ENCODE measurements around the gene AGBL4.

AGBL4 gene

DNA sequence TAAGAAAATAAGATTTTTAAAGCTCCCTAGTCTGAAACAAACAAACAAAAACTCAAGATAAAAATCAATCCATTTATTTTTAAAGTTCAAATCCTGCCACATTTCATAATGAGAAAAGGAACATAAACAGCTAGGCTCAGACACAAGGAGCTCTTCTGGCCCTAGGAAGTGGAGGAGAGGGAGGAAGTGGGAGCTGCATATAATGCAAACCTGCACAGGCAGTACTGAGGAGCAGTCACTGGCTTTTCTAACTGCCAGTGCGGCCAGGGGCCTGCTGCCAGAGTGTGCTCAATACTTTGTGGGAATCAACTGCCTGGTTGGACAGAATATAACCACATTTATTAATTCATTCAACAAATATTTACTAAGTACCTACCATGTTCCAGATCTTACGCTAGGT, 1411.9 kb downstream of the AGBL4 start:
- 73% methylated on average over 2 of the region's 2 CpGs for WGBS
- Histone ChIP-seq H2AK5ac (ENCODE audit: low read length, severe bottlenecking) (no peak overlapping the region), H3K23ac (ENCODE audit: low read length in 2 of 2) (no peak overlapping the region), H3K4me3 (ENCODE audit: insufficient read depth in 1 of 2, low read depth in 1 of 2, low read length in 2 of 2) (no peak overlapping the region), H3K4me2 (ENCODE audit: low read length, poor library complexity, severe bottlenecking) (no peak overlapping the region), H4K8ac (ENCODE audit: low read length) (no peak overlapping the region), H2BK120ac (ENCODE audit: low read depth, low read length) (no peak overlapping the region), H3K14ac (ENCODE audit: low read length in 2 of 2) (no peak overlapping the region), H3K9ac (ENCODE audit: low read length) (no peak overlapping the region), H3K18ac (ENCODE audit: low read depth in 1 of 2, low read length in 2 of 2) (no peak overlapping the region), H3K27ac (ENCODE audit: low read length, poor library complexity, severe bottlenecking) (no peak overlapping the region), H3K4me1 (ENCODE audit: control insufficient read depth, insufficient read depth, low read depth, low read length) (no peaks in the 10 kb centered on the region), H4K91ac (ENCODE audit: low read length) (no peak overlapping the region), H2AFZ (ENCODE audit: low read depth, low read length) (no peak overlapping the region), H3K4ac (ENCODE audit: low read depth in 1 of 2, low read length in 2 of 2) (no peak overlapping the region), H3K27me3 (ENCODE audit: control insufficient read depth in 1 of 2, insufficient read depth in 1 of 2, low read length in 2 of 2) (peaks cover 3 to 8% of the 10 kb centered on the region in 2 experiments), H3K36me3 (ENCODE audit: control insufficient read depth in 1 of 2, insufficient read depth in 2 of 2, low read depth in 1 of 2, low read length in 2 of 2) (no peaks in the 10 kb centered on the region), H3K79me1 (replicated peaks; ENCODE audit: low read length, poor library complexity, severe bottlenecking) (no peaks in the 10 kb centered on the region), H2BK12ac (ENCODE audit: low read length in 2 of 2) (no peak overlapping the region), H3K9me3 (ENCODE audit: control insufficient read depth, low read length) (no peaks in the 10 kb centered on the region), H2BK5ac (ENCODE audit: low read depth, low read length, poor library complexity, severe bottlenecking) (no peak overlapping the region), H2BK15ac (ENCODE audit: low read depth, poor library complexity, severe bottlenecking) (no peak overlapping the region)
- DNase-seq = no peak

- Histone ChIP-seq H2BK12ac (ENCODE audit: low read length in 2 of 2) (no peak overlapping the region), H3K18ac (ENCODE audit: low read depth in 1 of 2, low read length in 2 of 2) (no peak overlapping the region), H3K9me3 (ENCODE audit: control insufficient read depth, low read length) (no peaks in the 10 kb centered on the region), H4K8ac (ENCODE audit: low read length) (no peak overlapping the region), H4K91ac (ENCODE audit: low read length) (no peak overlapping the region), H3K27ac (ENCODE audit: low read length, poor library complexity, severe bottlenecking) (no peak overlapping the region), H2BK5ac (ENCODE audit: low read depth, low read length, poor library complexity, severe bottlenecking) (no peak overlapping the region), H3K27me3 (ENCODE audit: control insufficient read depth in 1 of 2, insufficient read depth in 1 of 2, low read length in 2 of 2) (peaks cover 3 to 11% of the 10 kb centered on the region in 2 experiments), H3K9ac (ENCODE audit: low read length) (no peak overlapping the region), H2AK5ac (ENCODE audit: low read length, severe bottlenecking) (no peak overlapping the region), H2BK120ac (ENCODE audit: low read depth, low read length) (no peak overlapping the region), H3K79me1 (replicated peaks; ENCODE audit: low read length, poor library complexity, severe bottlenecking) (no peaks in the 10 kb centered on the region), H3K36me3 (ENCODE audit: control insufficient read depth in 1 of 2, insufficient read depth in 2 of 2, low read depth in 1 of 2, low read length in 2 of 2) (no peaks in the 10 kb centered on the region), H3K4me2 (ENCODE audit: low read length, poor library complexity, severe bottlenecking) (no peak overlapping the region), H3K23ac (ENCODE audit: low read length in 2 of 2) (no peak overlapping the region), H3K4me3 (ENCODE audit: insufficient read depth in 1 of 2, low read depth in 1 of 2, low read length in 2 of 2) (no peak overlapping the region), H3K4ac (ENCODE audit: low read depth in 1 of 2, low read length in 2 of 2) (no peak overlapping the region), H3K4me1 (ENCODE audit: control insufficient read depth, insufficient read depth, low read depth, low read length) (no peaks in the 10 kb centered on the region), H3K14ac (ENCODE audit: low read length in 2 of 2) (no peak overlapping the region), H2BK15ac (ENCODE audit: low read depth, poor library complexity, severe bottlenecking) (no peak overlapping the region), H2AFZ (ENCODE audit: low read depth, low read length) (no peak overlapping the region)
- DNase-seq = no peak
- WGBS = 65% methylated on average over 3 of the region's 3 CpGs
Observed at GRCh38 chr1:48610628-48611542, 1412.9 kb downstream of the AGBL4 start.

- Histone ChIP-seq H3K9me3 (ENCODE audit: control insufficient read depth, low read length) (no peaks in the 10 kb centered on the region), H3K36me3 (ENCODE audit: control insufficient read depth in 1 of 2, insufficient read depth in 2 of 2, low read depth in 1 of 2, low read length in 2 of 2) (no peaks in the 10 kb centered on the region), H3K4me2 (ENCODE audit: low read length, poor library complexity, severe bottlenecking) (no peak overlapping the region), H3K4me1 (ENCODE audit: control insufficient read depth, insufficient read depth, low read depth, low read length) (no peaks in the 10 kb centered on the region), H3K4me3 (ENCODE audit: insufficient read depth in 1 of 2, low read depth in 1 of 2, low read length in 2 of 2) (no peak overlapping the region), H2BK120ac (ENCODE audit: low read depth, low read length) (no peak overlapping the region), H3K79me1 (replicated peaks; ENCODE audit: low read length, poor library complexity, severe bottlenecking) (no peaks in the 10 kb centered on the region), H2BK5ac (ENCODE audit: low read depth, low read length, poor library complexity, severe bottlenecking) (no peak overlapping the region), H4K91ac (ENCODE audit: low read length) (no peak overlapping the region), H2AFZ (ENCODE audit: low read depth, low read length) (no peak overlapping the region), H3K27ac (ENCODE audit: low read length, poor library complexity, severe bottlenecking) (no peak overlapping the region), H3K4ac (ENCODE audit: low read depth in 1 of 2, low read length in 2 of 2) (no peak overlapping the region), H3K23ac (ENCODE audit: low read length in 2 of 2) (no peak overlapping the region), H2BK12ac (ENCODE audit: low read length in 2 of 2) (no peak overlapping the region), H2BK15ac (ENCODE audit: low read depth, poor library complexity, severe bottlenecking) (no peak overlapping the region), H4K8ac (ENCODE audit: low read length) (no peak overlapping the region), H3K18ac (ENCODE audit: low read depth in 1 of 2, low read length in 2 of 2) (no peak overlapping the region), H2AK5ac (ENCODE audit: low read length, severe bottlenecking) (no peak overlapping the region), H3K9ac (ENCODE audit: low read length) (no peak overlapping the region), H3K27me3 (ENCODE audit: control insufficient read depth in 1 of 2, insufficient read depth in 1 of 2, low read length in 2 of 2) (peaks cover 3 to 11% of the 10 kb centered on the region in 2 experiments), H3K14ac (ENCODE audit: low read length in 2 of 2) (no peak overlapping the region)
- no peak for DNase-seq
- 78% methylated on average over 4 of the region's 4 CpGs for WGBS
Observed at GRCh38 chr1:48608882-48609281, 1414.9 kb downstream of the AGBL4 start.

GRCh38 chr1:48603222-48603621, 1420.5 kb downstream of the AGBL4 start:
- DNase-seq = no peak
- Histone ChIP-seq H3K14ac (ENCODE audit: low read length in 2 of 2) (no peak overlapping the region), H3K23ac (ENCODE audit: low read length in 2 of 2) (no peak overlapping the region), H2BK120ac (ENCODE audit: low read depth, low read length) (no peak overlapping the region), H2BK5ac (ENCODE audit: low read depth, low read length, poor library complexity, severe bottlenecking) (no peak overlapping the region), H3K4ac (ENCODE audit: low read depth in 1 of 2, low read length in 2 of 2) (no peak overlapping the region), H3K4me2 (ENCODE audit: low read length, poor library complexity, severe bottlenecking) (no peak overlapping the region), H4K8ac (ENCODE audit: low read length) (no peak overlapping the region), H3K18ac (ENCODE audit: low read depth in 1 of 2, low read length in 2 of 2) (no peak overlapping the region), H3K79me1 (replicated peaks; ENCODE audit: low read length, poor library complexity, severe bottlenecking) (no peaks in the 10 kb centered on the region), H3K4me1 (ENCODE audit: control insufficient read depth, insufficient read depth, low read depth, low read length) (no peaks in the 10 kb centered on the region), H2BK12ac (ENCODE audit: low read length in 2 of 2) (no peak overlapping the region), H2AK5ac (ENCODE audit: low read length, severe bottlenecking) (no peak overlapping the region), H3K4me3 (ENCODE audit: insufficient read depth in 1 of 2, low read depth in 1 of 2, low read length in 2 of 2) (no peak overlapping the region), H2BK15ac (ENCODE audit: low read depth, poor library complexity, severe bottlenecking) (no peak overlapping the region), H3K9ac (ENCODE audit: low read length) (no peak overlapping the region), H3K36me3 (ENCODE audit: control insufficient read depth in 1 of 2, insufficient read depth in 2 of 2, low read depth in 1 of 2, low read length in 2 of 2) (no peaks in the 10 kb centered on the region), H3K9me3 (ENCODE audit: control insufficient read depth, low read length) (no peaks in the 10 kb centered on the region), H2AFZ (ENCODE audit: low read depth, low read length) (no peak overlapping the region), H3K27me3 (ENCODE audit: control insufficient read depth in 1 of 2, insufficient read depth in 1 of 2, low read length in 2 of 2) (peaks cover 0 to 3% of the 10 kb centered on the region in 2 experiments), H3K27ac (ENCODE audit: low read length, poor library complexity, severe bottlenecking) (no peak overlapping the region), H4K91ac (ENCODE audit: low read length) (no peak overlapping the region)
- WGBS = 84% methylated on average over 5 of the region's 6 CpGs

Measured in mesenchymal stem cell (in vitro differentiated cells and primary cell).